EH (cell line): ENCODE data around the gene TDRD9.
A peak's percentile ranks its signal among the peaks of the same experiment; 100 is the strongest.

ENCODE experiments used
- DNase-seq: peaks from one replicate; pipeline ENCODE4 v3.0.0-alpha.2; 2015; ENCODE audit warnings: low read depth

Gene TDRD9

DNA sequence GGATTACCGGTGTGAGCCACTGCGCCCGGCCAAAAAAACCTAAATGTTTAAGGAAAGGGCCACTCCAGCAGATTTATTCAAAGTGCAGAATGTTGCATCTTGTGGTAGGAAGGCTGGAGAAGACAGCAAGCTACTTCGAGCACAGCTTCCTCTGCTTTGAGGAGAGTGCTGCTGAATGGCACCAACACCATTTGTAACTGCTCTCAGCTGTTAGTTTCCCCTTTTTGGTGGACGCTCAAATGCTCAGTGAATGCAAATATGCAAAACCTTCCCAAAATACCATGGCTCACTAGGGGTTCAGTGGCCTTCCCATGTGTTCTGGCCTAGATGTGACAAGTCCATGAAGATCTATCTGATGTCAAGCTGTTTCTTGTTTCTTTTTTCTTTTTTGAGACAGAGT, 2.9 kb upstream of the TDRD9 start:
- DNase-seq = no peak

DNA sequence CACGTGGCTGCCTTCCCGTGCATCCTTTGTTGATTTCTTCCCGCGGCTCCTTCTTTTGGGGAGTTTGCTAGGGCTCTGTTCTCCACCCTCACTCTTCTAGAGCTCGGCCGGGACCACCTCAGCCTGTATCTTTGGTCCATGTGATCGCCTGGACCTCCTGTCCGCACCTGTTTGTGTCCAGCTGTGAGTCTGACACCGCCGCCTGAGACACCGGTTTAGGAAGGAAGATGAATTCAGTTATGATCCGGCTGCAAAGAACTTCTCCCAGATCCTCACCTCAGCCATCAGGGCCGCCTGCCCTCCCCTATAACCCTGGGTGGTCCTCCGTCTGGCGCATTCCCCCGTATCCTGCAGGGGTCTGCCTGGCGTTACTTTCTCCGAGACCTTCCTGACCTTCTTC, 690 bp upstream of the TDRD9 start:
- no peak for DNase-seq

DNA sequence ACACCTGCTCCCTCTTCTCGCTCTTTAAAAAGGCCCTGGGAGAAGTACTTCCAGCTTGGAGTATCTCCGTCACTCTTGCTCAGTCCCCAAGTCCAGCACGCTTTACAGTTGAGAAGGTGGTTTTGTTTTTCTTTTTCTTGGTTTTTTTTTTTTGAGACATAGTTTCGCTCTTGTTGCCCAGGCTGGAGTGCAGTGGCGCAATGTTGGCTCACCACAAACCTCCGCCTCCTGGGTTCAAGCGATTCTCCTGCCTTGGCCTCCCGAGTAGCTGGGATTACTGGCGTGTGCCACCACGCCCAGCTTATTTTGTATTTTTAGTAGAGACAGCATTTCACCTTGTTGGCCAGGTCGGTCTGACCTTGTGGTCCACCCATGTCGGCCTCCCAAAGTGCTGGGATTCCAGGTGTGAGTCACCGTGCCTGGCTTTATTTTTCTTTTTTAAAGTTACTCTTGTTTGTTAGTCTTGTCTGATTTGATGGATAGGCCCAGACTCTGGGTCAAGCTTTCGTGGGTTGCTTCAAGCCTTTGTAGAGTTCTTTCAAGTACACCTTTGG, 1.9 kb downstream of the TDRD9 start:
- DNase-seq = no peak

DNA sequence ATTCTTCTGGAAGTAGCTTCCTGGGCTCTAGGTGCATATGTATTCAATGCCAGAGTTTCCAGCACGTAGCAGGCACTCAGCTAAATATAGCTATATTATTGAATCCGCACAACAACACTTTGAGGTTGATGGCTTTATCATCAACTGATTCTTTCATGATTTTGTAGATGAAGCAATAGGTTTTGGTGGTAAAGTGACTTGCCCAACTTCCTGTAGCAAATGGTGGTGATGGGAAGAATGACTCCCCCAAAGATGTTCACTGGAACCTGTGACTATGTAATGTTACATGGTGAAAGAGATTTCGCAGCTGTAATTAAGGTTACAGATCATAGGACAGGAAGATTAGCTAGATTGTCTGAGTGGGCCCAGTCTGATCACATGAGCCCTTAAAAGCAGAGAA, 3.2 kb downstream of the TDRD9 start:
- no peak for DNase-seq

DNA sequence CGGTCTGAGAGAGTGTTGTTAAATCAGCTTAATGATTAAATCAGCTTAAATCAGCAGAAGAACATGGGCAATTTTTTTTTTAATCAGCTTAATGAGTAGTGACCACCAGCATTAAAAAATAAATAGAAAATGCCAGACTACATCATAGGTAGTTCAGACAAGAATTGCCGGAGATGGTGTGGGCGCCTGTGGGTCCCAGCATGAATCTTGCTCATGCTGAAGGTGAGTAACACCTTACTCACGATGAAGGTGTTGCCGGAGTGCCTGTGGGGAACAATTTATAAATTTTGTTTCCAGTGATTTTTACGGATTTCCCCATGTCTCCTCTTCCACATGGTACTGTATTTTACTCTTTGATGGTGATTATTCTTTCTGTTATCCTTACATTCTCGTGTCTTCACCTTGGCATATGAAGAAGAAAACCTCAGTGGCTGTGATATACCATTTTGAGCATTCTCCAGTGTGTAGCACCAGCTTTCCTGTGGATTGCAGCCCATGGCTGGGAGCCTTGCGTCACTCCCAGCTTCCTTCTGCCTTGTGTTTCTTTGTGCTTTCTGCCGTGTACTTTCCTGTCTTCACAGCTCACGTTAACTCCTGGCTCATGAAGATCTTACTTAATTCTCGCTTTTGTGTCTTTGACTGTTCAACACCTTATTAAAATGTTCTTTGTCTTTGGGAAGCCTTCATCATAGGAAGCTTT, 4.7 kb downstream of the TDRD9 start:
- no peak for DNase-seq

DNA sequence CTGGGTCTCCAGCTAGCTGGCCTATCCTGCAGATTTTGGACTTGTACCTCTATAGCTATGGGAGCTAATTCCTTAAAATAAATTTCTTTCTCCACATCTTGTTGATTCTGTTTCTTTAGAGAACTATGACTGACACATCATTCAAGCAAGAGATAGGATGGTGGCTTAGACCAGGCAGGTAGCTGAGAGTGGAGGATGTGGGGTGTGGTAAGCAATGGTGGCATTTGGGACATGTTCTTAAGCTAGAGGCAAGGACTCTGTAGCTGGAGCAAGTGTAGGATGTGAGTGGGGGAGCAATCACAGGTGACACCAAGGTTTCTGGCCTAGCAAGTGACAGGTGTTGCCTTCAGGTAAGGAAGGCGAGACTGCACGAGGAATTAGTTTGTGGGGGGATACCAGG, 6.8 kb downstream of the TDRD9 start:
- no peak for DNase-seq

DNA sequence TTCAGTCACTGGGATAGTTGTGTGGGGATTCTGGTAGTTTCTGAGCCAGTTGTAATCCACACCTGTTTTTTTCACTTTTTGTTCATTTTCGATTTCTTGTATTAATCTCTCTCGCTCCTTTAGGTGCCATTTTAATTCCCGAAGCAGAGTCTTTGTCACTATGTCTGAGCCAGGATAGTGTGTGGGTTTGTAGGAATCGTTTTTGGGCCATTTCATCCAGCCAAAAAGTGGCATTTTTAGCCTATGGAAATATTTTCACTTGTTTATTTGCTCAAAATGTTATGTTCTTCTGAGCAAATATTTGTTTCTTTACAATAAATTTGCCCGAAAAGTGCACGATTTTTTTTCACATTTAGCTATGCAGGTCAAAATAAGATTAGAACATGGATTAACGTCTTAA, 13.2 kb downstream of the TDRD9 start:
- no peak for DNase-seq

DNA sequence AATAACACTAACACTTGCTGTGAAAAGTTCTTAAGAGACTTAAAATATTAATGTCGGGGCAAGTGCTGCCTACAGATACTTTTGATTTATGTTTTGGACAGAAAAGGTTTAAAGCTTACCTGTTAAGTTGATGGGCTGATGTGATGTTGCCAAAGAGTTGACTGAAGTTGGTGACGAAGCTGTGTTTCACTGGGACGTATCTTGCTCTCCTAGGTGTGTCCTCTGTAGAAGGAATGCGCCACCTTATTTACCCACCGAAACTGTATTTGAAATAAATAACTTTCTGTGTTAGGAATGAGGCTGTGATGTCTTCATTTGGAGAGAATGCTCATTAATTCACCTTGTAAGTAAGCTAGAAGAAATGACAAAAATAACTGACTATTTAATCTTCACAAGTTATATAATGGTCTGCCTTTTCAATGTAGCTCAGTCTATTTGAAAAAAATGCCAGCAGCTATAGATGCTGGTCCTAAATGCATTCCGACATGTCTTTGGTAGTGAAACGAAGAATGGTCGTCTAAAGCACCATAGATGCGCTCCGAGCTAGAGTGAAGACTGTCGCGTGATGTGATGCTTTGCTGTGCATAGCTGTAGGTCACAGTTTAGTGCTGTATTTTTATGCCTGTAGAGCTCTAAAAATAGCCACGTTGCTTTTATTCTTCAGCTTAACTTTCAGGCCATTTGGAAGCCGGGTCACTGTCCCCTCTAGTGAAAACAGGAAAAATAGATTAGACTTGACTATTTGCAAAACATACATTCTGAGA, 13.9 kb downstream of the TDRD9 start, which contains the start of gene RD3L:
Gene RD3L (minus strand): TSS at position 557 of the 764 bp plus-strand sequence. CDS start 834 bp downstream, outside the sequence.
- DNase-seq = no peak

DNA sequence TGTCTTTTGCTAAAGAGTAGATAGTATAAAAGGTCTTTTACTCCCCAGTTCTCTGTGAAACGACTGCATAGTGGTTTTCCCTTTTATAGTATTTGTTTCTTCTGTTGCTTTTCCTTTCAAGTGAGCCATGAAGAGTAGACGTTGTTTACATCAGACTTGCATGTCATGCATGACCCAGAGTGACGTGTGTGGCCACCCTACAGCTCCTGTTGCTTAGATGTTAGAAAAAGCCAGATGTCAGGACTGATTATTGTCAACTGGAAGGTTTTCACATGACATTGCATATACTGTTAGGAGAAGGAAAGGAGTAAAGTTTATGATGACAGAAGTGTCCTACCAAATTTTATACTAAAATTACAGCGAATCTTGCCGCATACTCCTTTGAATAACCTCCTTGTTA, 15.4 kb downstream of the TDRD9 start:
- DNase-seq = no peak

DNA sequence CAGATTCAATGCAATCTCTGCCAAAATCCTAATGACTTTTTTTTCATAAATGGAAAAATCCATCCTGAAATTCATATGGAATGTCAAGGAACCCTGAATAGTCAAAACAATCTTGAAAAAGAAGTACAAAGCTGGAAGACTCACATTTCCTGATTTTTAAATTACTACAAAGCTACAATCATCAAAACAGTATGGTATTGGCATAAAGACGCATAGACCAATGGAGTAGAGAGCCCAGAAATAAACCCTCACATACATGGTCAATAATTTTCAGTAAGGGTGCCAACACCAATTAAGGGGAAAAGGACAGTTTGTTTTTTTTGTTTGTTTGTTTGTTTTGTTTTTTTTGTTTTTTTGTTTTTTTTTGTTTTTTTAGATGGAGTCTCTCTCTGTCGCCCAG, 18.7 kb downstream of the TDRD9 start:
- DNase-seq = no peak

DNA sequence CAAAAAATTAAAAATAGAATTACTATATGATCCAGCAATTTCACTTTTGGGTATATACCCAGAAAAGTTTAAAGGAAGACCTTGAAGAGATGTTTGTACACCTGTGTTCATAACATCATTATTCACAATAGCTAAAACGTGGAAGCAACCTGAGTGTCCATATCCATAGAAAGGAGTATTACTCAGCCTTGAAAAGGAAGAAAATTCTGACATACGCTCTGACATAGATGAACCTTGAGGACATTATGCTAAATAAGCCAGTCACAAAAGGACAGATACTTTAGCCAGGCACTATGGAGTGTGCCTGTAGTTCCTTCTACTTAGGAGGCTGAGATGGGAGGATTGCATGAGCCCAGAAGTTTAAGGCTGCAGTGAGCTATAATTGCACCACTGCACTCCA, 20.2 kb downstream of the TDRD9 start:
- DNase-seq = no peak

DNA sequence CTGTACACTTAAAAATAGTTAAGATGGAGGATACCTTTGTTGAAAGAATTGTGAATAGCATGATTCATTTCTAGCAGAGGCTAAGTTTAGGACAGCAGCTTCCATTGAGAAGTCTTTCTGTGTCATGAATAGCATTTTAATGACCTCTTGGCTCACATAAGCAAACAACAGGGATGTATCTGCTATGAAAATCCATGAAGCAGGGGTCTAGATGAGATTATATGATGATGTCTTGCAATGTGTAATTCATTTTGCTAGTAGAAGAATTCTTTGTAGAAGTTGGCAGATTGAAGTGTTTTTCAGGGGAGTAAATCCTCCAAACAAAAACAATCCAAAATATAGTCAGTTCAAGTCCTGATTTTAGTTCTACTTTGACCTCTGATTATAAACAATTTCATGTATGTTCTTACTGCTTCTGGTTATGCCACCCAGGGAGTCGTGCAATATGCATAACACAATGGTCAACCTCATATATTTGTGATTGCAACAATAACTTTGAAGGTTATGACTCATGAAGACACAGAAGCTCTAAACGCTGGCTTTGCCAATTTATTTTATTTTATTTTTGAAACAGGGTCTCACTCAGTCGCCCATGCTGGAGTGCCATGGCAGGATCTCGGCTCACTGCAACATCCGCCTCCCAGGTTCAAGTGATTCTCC, 21.0 kb downstream of the TDRD9 start:
- no peak for DNase-seq

DNA sequence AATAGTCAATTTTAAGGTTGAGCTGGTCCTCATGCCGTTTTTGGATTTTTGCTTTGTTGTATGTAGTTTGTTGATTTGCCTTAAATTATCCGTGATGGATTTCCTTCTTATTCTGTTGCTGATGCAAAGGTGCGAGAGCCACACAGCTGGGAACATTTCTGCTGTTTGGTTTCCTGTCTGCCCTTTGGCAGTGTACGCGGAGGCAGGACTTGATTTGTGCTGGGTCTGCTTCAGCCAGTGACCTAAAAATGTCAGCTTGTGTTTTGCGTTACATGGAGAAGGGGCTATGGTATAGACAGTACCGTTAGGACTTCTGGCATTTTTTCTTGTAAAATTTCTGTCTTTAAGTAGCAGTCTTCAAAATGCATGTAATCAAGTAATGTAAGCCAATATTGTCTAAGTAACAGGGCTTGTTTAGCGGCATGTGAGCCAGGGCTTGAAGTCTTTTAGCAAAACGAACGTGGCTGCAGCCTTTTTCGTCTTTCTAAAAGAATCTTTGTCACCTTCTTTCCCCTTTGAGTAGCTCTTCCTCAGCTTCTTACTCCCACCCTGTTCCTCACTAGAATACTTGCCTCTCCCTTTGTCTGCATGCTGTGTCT, 32.3 kb downstream of the TDRD9 start:
- no peak for DNase-seq

DNA sequence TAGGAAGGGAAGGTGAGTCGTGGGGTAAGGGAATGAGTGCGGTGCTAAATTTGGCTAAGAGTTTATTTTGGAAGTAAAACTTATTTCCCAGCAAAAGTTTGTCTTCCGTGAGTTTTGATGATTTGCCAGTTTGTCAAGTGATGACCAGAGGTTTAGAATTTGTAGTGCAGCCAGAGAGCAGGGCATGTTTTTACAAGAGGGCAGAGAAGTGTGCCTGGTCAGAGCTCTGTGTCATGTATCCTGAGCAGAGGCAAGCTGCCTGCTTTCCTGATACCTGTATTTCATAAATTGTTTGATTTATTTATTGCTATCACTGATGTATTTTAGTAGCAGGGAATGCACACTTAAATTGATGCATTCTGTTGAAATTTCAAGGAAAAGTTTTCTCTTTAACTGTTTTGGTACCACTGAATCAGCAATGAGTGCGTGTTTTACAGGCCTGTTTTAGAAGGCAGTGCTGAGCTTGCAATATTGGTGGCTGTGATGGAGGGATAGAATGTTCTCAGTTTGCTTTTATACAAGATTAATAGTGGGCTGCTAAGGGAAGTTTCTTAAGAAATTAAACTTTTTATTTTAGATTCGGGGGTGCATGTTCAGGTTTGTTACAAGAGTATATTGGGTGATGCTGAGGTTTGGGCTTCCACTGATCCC, 33.8 kb downstream of the TDRD9 start:
- DNase-seq = no peak

DNA sequence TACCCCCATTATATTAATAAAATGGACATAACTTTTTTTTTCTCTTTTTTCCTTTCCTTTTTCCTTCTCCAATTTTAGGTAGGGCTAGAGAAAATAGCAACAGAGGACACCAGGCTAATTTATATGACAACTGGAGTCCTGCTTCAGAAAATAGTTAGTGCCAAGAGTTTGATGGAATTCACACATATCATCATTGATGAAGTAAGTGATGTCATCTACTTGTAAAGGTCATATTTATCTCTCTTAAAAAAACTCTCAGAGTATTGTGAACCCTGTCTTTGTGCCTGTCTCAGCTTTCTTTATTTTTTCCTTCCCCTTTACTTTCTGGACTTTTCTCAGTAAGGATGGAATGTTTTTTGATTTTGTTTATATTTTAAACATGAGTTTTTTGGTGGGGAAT, 38.4 kb downstream of the TDRD9 start:
- DNase-seq = no peak

DNA sequence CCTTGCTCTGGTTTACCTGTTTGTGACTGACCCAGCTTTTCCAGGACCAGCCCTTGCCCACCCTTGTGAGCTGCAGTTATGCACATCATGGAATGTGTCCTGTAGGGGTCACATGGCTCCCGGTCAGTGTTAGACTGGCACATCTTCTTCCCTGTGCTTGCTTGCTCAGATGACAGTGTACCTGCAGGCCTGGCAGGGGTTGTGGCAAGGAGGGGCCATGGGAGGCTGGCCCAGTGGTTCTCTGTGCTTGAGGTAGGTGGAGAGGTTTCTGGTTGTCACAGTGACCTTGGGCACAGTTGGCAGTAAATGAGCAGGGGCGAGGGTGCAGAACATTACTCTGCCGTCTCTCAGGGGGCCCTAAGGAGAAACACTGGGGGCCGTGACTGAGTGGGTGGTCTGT, 41.7 kb downstream of the TDRD9 start:
- DNase-seq = no peak

DNA sequence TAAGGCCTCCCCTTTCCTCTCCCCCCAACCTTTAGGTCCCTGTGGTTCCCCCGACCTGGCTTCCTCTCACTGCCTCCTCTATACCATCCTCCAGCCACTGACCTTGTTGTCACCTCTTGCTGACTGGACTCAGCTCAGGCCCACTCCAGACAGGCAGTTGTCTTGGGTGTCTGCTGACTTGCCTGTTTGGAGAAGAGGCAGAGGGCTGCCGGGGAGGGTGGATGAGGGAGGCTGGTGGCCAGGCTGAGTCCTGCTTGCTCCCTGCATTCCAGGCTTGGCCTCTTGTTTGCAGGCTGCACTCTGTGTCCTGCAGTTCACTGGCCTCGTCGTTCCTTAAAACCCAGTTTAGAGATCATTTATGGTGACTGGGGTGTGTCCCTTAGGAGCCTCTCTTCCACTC, 45.1 kb downstream of the TDRD9 start:
- DNase-seq = no peak

DNA sequence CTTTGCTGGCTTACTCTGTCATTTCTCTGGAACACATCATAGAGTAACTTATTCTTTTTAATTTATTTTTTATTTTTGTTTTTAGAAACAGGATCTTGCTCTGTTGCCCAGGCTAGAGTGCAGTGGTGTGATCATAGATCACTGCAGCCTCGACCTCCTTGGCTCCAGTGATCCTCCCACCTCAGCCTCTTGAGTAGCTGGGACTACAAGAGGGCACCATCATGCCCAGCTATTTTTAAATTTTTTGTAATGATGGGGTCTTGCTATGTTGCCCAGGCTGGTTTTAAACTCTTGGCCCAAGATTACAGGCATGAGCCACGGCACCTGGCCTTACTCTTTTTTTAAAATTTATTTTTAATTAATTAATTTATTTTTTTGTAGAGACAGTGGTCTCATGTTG, 46.3 kb downstream of the TDRD9 start:
- no peak for DNase-seq

DNA sequence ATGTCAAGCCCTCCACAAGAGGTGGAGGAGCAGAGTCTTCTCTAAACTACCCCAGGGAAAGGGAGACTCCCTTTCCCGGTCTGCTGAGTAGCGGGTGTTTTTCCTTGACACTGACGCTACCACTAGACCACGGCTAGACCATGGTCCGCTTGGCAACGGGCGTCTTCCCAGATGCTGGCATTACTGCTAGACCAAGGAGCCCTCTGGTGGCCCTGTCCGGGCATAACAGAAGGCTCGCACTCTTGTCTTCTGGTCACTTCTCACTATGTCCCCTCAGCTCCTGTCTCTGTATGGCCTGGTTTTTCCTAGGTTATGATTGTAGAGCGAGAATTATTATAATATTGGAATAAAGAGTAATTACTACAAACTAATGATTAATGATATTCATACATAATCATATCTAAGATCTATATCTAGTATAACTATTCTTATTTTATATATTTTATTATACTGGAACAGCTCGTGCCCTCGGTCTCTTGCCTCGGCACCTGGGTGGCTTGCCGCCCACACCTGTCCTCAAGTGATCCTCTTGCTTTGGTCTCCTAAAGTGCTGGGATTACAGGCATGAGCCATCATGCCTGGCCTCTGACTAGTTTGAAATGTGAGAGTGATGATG, 52.5 kb downstream of the TDRD9 start:
- peak; percentile 45 for DNase-seq

DNA sequence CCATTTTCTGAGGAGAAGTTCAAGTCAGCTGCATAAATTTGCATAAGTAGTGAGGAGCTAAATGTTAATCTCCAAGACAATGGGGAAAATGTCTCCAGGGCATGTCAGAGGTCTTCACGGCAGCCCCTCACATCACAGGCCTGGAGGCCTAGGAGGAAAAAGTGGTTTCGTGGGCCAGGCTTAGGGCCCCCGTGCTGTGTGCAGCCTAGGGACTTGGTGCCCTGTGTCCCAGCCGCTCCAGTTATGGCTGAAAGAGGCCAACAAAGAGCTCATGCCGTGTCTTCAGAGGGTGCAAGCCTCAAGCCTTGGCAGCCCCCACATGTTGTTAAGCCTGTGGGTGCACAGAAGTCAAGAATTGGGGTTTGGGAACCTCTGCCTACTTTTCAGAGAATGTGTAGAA, 55.9 kb downstream of the TDRD9 start:
- no peak for DNase-seq

DNA sequence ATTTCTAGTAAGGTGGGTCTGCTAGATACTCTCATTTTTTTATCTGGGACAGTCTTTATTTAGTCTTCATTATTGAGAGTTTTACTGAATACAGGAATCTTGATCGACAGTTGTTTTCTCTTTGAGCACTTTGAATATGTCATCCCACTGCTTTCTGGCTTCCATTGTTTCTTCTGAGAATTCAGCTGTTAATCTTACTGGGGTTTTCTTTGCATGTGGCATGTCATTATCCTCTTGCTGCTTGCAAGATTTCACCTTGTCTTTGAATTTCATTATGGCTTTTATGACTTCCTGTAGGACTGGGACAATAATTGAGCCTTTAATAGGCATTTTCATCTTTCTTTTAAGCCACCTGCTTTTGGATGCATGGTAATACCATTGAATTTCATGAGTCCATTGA, 60.8 kb downstream of the TDRD9 start:
- DNase-seq = no peak

DNA sequence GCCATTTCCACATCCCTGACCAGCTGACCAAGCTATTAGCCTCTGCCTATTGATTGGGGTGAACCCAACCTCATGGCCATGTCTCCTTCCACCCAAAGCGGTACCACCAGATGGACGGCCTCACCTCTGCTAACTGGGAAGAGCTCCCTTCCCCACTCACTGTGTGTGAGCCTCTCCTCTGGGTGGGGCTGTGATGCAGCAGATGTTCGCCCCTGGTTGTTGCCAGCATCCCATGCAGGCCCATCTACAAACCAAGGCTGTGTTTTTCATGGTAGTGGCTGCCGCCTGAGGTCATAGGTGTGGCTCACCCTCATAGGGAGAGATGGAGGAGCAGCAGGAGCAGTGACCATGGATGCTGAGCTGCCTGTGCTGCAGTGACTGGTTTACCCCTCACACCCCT, 61.7 kb downstream of the TDRD9 start:
- no peak for DNase-seq
